Stimulated activated CD8-positive, alpha-beta memory T cell treated with anti-CD3 and anti-CD28 coated beads, Interleukin-7, amount 100 ng/mL, for 1 hour (primary cell): Measurements from ENCODE around the gene SVIL.
"Not testable (repeated sequence)": the region's sequence is repeated elsewhere in the genome, so short reads cannot be mapped to it uniquely, and the experiment has no call there.

Experiments used
- DNase-seq, 2 donors: peaks; one replicate each; pipeline ENCODE4 v3.0.0-alpha.2; 2020; ENCODE audit warnings: low read depth in 2 of 2

The SVIL gene

DNA sequence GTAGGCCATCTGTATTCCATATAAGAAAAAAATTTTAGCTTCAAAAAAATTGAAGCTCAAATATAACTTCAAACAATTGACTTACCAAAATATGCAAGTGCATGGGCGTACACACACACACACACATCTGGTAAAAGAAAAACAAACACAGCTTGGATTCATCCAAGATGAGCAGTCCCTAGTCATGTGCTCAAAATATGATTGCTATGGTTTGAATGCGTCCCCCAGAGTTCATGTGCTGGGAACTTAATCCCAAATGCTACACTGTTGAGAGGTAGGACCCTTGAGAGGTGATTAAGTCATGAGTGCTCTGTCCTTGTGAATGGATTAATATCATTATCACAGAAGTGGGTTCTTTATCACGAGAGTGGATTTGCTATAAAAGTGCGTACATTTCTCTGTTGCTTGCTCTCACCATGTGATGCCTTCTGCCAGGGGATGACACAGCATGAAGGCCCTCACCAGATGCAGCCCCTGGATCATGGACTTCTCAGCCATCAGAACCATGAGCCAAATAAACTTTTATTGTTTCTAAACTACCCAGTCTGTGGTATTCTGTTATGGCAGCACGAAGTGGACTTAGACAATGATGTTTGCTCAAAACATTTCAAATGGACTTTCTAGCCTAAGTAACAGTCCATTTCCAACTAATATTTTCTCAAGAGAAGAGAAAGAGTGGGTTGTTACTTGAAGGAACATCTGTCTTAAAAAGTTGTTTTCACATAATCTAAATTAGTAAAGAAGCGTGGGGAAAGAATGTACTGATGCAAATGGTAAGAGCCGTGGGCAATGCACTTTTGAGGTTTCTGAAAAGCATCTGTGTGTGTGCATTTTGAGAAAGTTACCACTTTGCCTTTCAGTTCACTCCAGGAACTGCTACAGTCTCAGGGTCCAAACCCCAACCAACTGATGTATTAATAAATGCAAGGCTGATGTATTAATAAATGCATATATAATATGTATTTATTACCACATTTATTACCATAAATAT, 15.1 kb upstream of the SVIL start:
- no peak for DNase-seq

GRCh38 chr10:29648983-29649268, 14.2 kb upstream of the SVIL start:
- DNase-seq = no peak

GRCh38 chr10:29648114-29648982, 13.6 kb upstream of the SVIL start:
- DNase-seq = no peak

DNA sequence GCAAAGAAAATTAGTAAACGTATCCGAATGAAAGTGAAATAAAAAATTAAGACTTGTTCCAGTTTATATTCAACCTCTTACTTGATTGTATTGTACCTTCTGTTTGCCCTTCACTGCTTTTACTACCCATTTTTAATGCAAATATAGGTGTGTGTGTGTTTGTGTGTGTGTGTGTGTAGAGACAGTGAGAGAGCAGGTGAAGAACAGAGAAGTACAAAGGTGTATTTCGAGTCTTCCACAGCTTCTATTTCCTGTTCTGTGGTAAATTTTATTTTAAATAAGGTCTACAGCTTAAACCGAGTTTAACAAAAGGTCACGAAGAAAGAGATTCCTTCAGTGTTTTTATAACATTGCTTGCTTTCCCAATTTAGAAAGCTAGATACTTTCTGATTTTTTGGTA, 12.7 kb upstream of the SVIL start:
- no peak for DNase-seq

GRCh38 chr10:29646960-29647461, 12.2 kb upstream of the SVIL start:
- DNase-seq = no peak

GRCh38 chr10:29646238-29646902, 11.6 kb upstream of the SVIL start:
- DNase-seq = no peak

- no peak for DNase-seq
Measured at GRCh38 chr10:29643771-29644501, 9.2 kb upstream of the SVIL start.

DNA sequence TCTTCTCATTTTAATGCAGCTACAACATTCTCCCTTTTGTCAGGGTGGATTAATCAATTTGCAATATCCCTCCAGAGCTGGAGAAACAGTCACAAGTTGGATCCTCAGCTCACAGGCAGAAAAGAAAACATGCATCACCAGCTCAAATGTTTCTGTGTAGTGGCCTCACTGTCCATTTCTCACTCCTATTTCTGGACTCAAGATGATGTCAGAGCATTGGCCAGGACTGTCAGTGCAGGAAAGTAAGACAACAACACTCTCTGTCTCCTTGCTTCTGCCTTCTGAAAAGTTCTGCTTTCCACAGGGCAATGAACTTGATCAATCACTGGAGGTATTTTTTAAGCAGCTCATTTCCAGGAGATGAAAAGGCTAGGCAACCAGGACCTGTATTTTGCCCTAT, 8.2 kb upstream of the SVIL start:
- DNase-seq = no peak

GRCh38 chr10:29637537-29637936, 2.8 kb upstream of the SVIL start:
- DNase-seq = no peak

DNA sequence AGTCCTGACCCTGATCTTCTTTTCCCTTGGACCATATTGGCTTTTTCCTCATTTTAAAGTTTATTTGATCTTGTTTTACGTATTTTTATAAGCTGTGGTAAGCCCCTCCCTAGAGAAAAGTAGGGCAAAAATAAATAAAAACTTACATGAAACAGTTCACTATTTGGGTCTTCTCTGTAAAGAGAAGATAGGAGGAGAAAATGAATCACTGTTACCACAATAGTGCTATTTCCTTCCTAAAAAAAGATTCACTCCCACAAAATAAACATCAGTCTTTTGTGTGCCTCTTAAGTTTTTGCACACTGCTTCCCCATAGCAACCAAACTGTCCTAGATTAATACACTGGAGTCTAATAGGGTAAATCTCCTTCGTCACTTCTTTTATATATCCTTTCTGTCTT, 1.4 kb upstream of the SVIL start:
- no peak for DNase-seq

- DNase-seq = no peak
Measured at GRCh38 chr10:29635711-29636144, 957 bp upstream of the SVIL start.

GRCh38 chr10:29634105-29634504, 666 bp downstream of the SVIL start:
- no peak for DNase-seq

- no peak for DNase-seq
Measured at GRCh38 chr10:29631049-29631339, 3.8 kb downstream of the SVIL start.

DNA sequence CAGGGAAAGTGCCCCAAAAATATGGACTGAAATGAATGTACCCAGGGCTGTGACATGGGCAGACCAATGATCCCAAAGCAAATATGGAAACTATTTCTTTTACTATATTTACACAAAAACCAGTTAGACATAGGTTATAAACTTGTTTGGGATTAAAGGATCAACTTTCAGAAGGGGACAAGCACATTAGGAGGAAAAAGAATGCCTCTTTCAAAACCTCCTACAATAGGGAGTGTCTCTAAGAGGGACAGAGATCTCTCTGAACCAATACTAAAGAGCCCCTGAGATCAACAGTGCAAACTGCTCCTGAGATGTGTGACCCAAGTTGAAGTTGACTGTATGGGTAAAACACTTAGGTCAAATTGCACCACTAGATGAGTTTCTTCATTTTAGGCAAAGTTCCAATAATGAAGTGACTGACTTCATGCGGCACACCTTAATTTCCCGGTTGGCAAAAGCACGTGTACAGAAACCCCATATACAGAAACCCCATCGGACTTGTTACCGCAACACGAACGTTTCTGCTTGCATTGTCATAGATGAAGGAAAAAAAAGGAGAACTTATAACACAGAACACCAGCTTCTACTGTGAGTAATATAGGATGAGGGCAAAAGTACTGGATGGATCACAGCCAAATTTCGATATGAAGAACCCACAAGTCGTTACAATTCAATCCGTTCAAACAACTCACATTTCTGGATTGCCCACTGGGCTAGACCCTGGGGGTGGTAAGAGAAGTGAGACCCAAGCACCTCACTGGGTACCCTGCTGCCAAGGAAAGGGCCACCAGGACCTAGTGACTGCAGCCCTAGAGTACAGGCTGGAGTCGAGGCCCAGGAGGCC, 4.3 kb downstream of the SVIL start:
- no peak for DNase-seq

DNA sequence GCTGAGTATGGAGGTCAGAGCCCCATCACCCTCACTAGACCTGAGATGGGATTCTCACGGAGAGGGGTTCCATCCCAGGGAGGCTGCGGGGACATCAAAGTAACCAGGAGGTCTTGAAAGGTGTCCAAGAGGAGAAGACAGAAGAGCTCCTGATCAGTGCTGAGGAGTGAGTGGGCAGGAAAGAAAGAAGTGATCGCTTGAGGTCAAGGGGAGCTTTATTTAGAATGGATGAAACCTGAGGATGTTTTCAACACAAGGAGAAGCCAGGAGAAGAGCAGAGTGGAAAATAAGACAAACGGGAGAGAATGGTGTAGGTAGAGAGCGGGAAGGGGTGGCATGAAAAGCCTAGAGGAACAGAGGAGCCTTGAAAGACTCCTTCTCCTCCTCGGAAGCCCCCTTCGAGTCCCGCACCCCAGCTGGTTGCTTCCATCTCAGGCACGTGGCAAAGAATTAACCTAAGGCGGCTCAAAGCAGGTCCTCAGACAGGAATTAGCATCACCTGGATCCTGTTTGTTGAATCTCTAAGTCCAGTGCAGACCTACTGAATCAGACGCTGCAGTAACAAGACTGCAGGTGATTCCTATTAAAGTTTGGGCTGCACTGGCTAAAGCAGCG, 5.8 kb downstream of the SVIL start:
- DNase-seq = no peak

- no peak for DNase-seq
Measured at GRCh38 chr10:29628311-29628710, 6.5 kb downstream of the SVIL start.

- no peak for DNase-seq
Measured at GRCh38 chr10:29627201-29628132, 7.3 kb downstream of the SVIL start.

DNA sequence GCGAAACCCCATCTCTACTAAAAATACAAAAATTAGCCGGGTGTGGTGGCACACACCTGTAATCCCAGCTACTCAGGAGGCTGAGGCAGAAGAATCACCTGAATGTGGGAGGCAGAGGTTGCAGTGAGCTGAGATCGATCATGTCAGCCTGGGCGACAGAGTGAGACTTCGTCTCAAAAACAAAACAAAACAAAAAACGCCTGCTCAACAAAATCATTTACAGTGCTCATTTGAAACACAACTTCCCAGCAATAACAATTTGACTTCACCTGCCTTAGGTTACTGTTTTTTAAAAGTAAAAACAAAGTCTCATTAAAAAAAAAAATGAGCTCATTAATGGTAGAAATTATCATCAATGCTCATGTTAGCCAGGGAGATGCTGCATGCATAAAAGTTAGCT, 10.4 kb downstream of the SVIL start:
- DNase-seq = not testable (repeated sequence)

GRCh38 chr10:29623797-29624196, 11.0 kb downstream of the SVIL start:
- DNase-seq = no peak
